GM23248 (cell line): Measurements from ENCODE around the gene NCKAP5L. TPM values are rescaled to one million over a fixed set of nuclear protein-coding genes. Genes with fewer than 3 reads are reported as not detected.

Source experiments
- DNase-seq: peaks from one replicate; pipeline ENCODE4 v3.0.0-alpha.2; 2015
- H2AFZ ChIP-seq: fragments of 200-600 bp; sonication (generic); 2 replicates; pipeline ENCODE4 v1.6.1; 2016; ENCODE audit warnings: antibody characterized with exemption
- H3F3A ChIP-seq: fragments of 200-600 bp; sonication (generic); 2 replicates; pipeline ENCODE4 v1.6.1; 2016; ENCODE audit warnings: mild to moderate bottlenecking, antibody characterized with exemption, mixed run types; ENCODE audit not compliant: insufficient read depth
- H3K27ac ChIP-seq: fragments of 200-600 bp; sonication (generic); 2 replicates; pipeline ENCODE4 v1.5.1; 2016; ENCODE audit warnings: mild to moderate bottlenecking
- H3K27me3 ChIP-seq: fragments of 200-600 bp; sonication (generic); replicated peaks from 2 replicates; pipeline ENCODE4 v1.6.1; 2016; ENCODE audit warnings: mild to moderate bottlenecking; ENCODE audit not compliant: insufficient read depth
- H3K36me3 ChIP-seq: fragments of 200-600 bp; sonication (generic); 2 replicates; pipeline ENCODE4 v1.6.1; 2016; ENCODE audit warnings: low read depth, mild to moderate bottlenecking
- H3K4me1 ChIP-seq: fragments of 200-600 bp; sonication (generic); 2 replicates; pipeline ENCODE4 v1.6.1; 2016; ENCODE audit warnings: mild to moderate bottlenecking; ENCODE audit not compliant: insufficient read depth
- H3K4me2 ChIP-seq: fragments of 200-600 bp; sonication (generic); one replicate; pipeline ENCODE4 v1.6.1; 2016; ENCODE audit warnings: mild to moderate bottlenecking; ENCODE audit not compliant: unreplicated experiment
- H3K4me3 ChIP-seq: fragments of 200-600 bp; sonication (generic); 2 replicates; pipeline ENCODE4 v1.5.1; 2016; ENCODE audit warnings: mild to moderate bottlenecking
- H3K79me2 ChIP-seq: fragments of 200-600 bp; sonication (generic); 2 replicates; pipeline ENCODE4 v1.6.1; 2016; ENCODE audit warnings: mild to moderate bottlenecking; ENCODE audit not compliant: insufficient read depth
- H3K9ac ChIP-seq: fragments of 200-600 bp; sonication (generic); 2 replicates; pipeline ENCODE4 v1.6.1; 2016; ENCODE audit warnings: mild to moderate bottlenecking
- H3K9me2 ChIP-seq: fragments of 200-600 bp; sonication (generic); 2 replicates; pipeline ENCODE4 v1.6.1; 2016; ENCODE audit warnings: mixed run types, mild to moderate bottlenecking, moderate library complexity; ENCODE audit not compliant: insufficient read depth
- H3K9me3 ChIP-seq: fragments of 200-600 bp; sonication (generic); one replicate; pipeline ENCODE4 v1.6.1; 2017; ENCODE audit warnings: low read depth
- H4K20me1 ChIP-seq: fragments of 200-600 bp; sonication (generic); 2 replicates; pipeline ENCODE4 v1.6.0; 2016; ENCODE audit not compliant: insufficient read depth
- EZH2 ChIP-seq: fragments of 200-600 bp; sonication (generic); IDR thresholded peaks from 2 replicates; pipeline ENCODE4 v1.6.1; 2018; ENCODE audit warnings: antibody characterized with exemption, mild to moderate bottlenecking; ENCODE audit not compliant: insufficient read depth, poor library complexity, severe bottlenecking
- EZH2phosphoT487 ChIP-seq: fragments of 200-600 bp; sonication (generic); IDR thresholded peaks from 2 replicates; pipeline ENCODE4 v1.6.1; 2018; ENCODE audit warnings: antibody characterized with exemption, moderate library complexity, mild to moderate bottlenecking, low read depth; ENCODE audit not compliant: insufficient read depth
- WGBS, 2 experiments: methylation state at CpG; one replicate each; pipeline ENCODE4 v1.1.6; 2015 to 2017; ENCODE audit warnings: low lambda C conversion rate in 2 of 2, low coverage in 1 of 2; ENCODE audit errors: missing lambda C conversion rate in 2 of 2; 5-methylcytosine and 5-hydroxymethylcytosine counted together
- in situ Hi-C: fragments of 300-500 bp; cut with MboI; formaldehyde crosslinking; loops from 2 replicates; pipeline ENCODE4 v1.15.0; 2020
- polyA plus RNA-seq: library from polyadenylated mRNA; unstranded; fragments of >200 nt; fragmentation: Nextera tagmentation; extraction: Ambion mirVana; gene quantifications from 2 replicates; pipeline ENCODE4 v1.2.1, GENCODE V29; 2016
- total RNA-seq: library from RNA; depleted of rRNA; stranded (reverse); fragments of >200 nt; shearing (Covaris generic); gene quantifications from 2 replicates; pipeline ENCODE4 v1.2.3, GENCODE V29; 2014

Gene NCKAP5L
- total and polyA plus RNA-seq, 2 experiments from 2014 or later: 14.1 to 28.4 TPM

DNA sequence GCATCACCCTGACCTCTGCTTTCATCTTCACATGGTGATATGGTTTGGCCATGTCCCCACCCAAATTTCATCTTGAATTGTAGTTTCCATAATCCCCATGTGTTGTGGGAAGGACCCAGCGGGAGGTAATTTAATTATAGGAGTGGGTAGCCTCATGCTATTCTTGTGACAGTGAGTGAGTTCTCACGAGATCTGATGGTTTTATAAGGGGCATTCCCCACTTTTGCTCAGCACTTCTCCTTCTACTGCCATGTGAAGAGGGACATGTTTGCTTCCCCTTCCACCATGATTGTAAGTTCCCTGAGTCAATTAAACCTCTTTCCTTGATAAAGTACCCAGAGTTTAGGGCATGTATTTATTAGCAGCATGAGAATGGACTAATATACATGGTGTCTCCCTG lies 48.6 kb downstream of the NCKAP5L start:
- Histone ChIP-seq H3K27me3 (no peaks in the 10 kb centered on the region), H3K27ac (no peak overlapping the region), H3K79me2 (no peaks in the 10 kb centered on the region), H3K36me3 (no peaks in the 10 kb centered on the region), H3K9ac (no peak overlapping the region), H2AFZ (no peak overlapping the region), H3K9me3 (no peaks in the 10 kb centered on the region), H3K4me1 (peaks cover 11% of the 10 kb centered on the region), H3K4me2 (no peak overlapping the region), H4K20me1 (no peaks in the 10 kb centered on the region), H3K4me3 (no peak overlapping the region), H3K9me2 (no peaks in the 10 kb centered on the region), H3F3A (peaks cover 6% of the 10 kb centered on the region)
- TF ChIP-seq EZH2phosphoT487 (no peak), EZH2 (no peak)
- in situ Hi-C loops: loop anchor here (10.0 kb wide), 1 partner anchor 275 kb away; the partner anchor contains the start of gene ASIC1
- 24 to 25% methylated on average over 2 of the region's 2 CpGs for WGBS, 2 experiments
- no peak for DNase-seq

DNA sequence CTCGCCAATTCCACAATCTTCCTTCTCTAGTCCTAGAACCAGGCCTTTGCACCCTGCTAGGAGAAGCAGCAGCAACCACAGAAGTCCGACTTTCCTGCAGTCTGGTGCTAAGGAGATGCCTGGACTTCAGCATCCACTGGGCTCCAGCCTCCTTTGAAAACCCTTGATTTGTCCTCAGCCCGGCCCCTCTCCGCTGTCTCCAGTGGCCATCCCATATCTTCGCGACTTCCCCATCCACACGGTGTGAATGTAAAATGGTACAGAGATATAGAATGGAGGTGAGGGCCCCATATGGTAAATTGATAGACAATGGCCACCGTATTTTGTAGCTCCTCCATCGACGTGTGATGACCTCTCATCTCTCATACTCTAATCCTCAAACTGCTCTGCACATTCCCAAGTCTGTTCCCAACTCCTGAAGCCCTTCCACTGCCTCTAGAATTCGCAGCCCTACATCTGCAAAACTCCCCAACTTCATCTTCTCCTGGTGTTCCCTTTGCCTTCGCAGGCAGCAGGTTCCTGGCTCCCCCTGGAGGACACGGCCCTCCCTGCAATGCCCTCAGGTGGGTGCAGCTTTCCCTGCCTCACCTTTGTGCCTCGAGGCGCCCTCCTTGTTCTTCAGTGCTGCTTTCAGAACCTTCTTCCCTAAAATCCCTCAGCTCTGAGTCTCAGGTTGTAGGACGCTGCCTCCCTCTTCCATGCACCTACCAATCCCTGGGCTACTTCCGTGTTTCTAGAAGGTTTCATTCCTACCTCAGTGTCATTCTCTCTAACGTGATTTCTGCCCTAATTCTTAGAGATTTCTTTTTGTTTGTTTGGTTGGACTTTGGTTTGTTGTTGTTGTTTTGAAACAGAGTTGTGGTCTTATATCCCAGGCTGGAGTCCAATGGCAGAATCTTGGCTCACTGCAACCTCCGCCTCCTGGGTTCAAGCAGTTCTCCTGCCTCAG lies 50.1 kb downstream of the NCKAP5L start:
- no peaks in the 10 kb centered on the region for H3K9me3 ChIP-seq
- H3K27ac ChIP-seq: no peak overlapping the region
- DNase-seq: peak; percentile 62
- H4K20me1 ChIP-seq: no peaks in the 10 kb centered on the region
- H3K4me3 ChIP-seq: no peak overlapping the region
- 45 to 48% methylated on average over 17 to 19 of the region's 19 CpGs for WGBS, 2 experiments
- H3K36me3 ChIP-seq: no peaks in the 10 kb centered on the region
- TF ChIP-seq EZH2phosphoT487: no peak
- no peak for TF ChIP-seq EZH2
- no peaks in the 10 kb centered on the region for H3K9me2 ChIP-seq
- no peak overlapping the region for H3K9ac ChIP-seq
- H3K4me2 ChIP-seq: no peak overlapping the region
- no peaks in the 10 kb centered on the region for H3K27me3 ChIP-seq
- no peak overlapping the region for H2AFZ ChIP-seq
- H3F3A ChIP-seq: no peaks in the 10 kb centered on the region
- no peaks in the 10 kb centered on the region for H3K79me2 ChIP-seq
- in situ Hi-C loops: loop anchor here (10.0 kb wide), 1 partner anchor 277 kb away; the partner anchor contains the start of gene ASIC1
- H3K4me1 ChIP-seq: no peaks in the 10 kb centered on the region

DNA sequence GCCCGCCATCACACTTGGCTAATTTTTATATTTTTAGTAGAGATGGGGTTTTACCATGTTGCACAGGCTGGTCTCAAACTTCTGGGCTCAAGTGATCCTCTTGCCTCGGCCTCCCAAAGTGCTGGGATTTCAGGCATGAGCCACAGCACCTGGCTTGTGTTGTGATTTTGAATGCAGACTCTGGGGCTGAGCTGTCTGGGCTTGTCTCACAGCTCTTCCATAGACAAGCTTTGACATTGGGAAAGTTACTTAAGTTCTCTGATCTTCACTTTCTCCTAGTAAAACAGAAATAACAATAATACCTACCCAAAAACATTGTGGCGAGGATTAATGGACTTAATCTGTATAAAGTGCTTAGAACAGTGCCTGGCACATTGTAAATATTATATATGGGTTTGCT lies 50.9 kb downstream of the NCKAP5L start:
- no peak for DNase-seq
- no peaks in the 10 kb centered on the region for H3F3A ChIP-seq
- H3K4me3 ChIP-seq: no peak overlapping the region
- TF ChIP-seq EZH2: no peak
- TF ChIP-seq EZH2phosphoT487: no peak
- H2AFZ ChIP-seq: no peak overlapping the region
- no peaks in the 10 kb centered on the region for H3K79me2 ChIP-seq
- H3K36me3 ChIP-seq: no peaks in the 10 kb centered on the region
- H4K20me1 ChIP-seq: no peaks in the 10 kb centered on the region
- H3K9me3 ChIP-seq: no peaks in the 10 kb centered on the region
- H3K9ac ChIP-seq: no peak overlapping the region
- no peaks in the 10 kb centered on the region for H3K4me1 ChIP-seq
- 68 to 80% methylated on average over 3 of the region's 3 CpGs for WGBS, 2 experiments
- no peak overlapping the region for H3K27ac ChIP-seq
- no peaks in the 10 kb centered on the region for H3K27me3 ChIP-seq
- no peak overlapping the region for H3K4me2 ChIP-seq
- in situ Hi-C loops: loop anchor here (10.0 kb wide), 1 partner anchor 277 kb away; the partner anchor contains the start of gene ASIC1
- H3K9me2 ChIP-seq: no peaks in the 10 kb centered on the region

DNA sequence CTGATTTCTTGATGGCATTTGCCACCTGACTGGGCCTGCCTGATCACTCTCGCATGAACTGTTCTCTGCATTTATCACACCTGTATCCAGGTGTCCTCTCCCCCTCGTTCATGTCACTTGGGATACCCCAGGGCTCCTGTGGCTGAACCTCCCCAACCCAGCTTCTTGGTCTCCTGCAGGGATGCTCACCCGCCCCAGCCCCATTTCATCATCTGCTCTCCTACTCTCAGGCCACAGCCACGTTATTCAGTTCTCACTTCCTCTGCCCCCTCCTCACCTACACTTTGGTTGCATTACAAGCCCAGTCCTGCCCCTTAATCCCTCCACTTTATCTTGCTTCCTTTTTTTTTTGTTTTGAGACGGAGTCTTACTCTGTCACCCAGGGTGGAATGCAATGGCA lies 51.4 kb downstream of the NCKAP5L start:
- Histone ChIP-seq H3K36me3 (no peaks in the 10 kb centered on the region), H3K4me1 (no peaks in the 10 kb centered on the region), H3K4me2 (no peak overlapping the region), H3K9ac (peak overlapping the region; percentile 21; the same call in 1 of the 2 replicates), H4K20me1 (no peaks in the 10 kb centered on the region), H3K79me2 (no peaks in the 10 kb centered on the region), H2AFZ (peak overlapping the region; percentile 57), H3F3A (no peaks in the 10 kb centered on the region), H3K9me3 (no peaks in the 10 kb centered on the region), H3K9me2 (no peaks in the 10 kb centered on the region), H3K27ac (no peak overlapping the region), H3K27me3 (no peaks in the 10 kb centered on the region), H3K4me3 (no peak overlapping the region)
- TF ChIP-seq EZH2phosphoT487: no peak
- no peak for TF ChIP-seq EZH2
- WGBS, 2 experiments: 60 to 81% methylated on average over 4 to 5 of the region's 5 CpGs
- DNase-seq: no peak
- in situ Hi-C loops: loop anchor here (10.0 kb wide), 1 partner anchor 278 kb away; the partner anchor contains the start of gene ASIC1
